ENCODE measurements around the gene RNF227.

DNA sequence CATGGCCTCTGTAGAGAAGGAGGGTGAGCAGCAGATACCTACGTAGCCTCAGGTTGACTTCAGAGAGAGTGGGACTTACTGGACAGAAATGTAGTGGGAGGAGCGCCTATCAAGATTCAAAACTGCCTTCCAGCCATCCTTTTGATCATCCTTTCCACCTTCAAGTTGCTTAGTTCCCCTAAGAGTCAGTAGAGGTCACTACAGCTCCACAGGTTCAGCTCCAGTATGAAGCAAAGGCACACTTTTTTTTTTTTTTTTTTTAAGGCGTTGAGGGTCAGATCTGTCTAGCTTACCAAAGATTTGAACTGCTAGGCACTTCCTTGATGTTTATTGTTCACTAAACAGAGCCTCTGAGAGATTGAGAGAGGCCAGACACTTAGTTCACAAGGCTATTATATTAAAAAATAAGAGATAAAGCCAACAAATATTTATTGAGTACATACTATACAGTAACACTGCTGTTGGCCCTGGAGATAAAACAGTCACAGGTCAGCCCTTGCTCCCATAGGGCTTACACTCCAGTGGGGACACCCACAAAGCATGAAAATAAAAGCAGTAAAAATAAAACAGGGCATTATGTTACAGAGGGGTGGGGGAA is 3.1 kb downstream of the RNF227 start:
- TF ChIP-seq, protein P1, sequence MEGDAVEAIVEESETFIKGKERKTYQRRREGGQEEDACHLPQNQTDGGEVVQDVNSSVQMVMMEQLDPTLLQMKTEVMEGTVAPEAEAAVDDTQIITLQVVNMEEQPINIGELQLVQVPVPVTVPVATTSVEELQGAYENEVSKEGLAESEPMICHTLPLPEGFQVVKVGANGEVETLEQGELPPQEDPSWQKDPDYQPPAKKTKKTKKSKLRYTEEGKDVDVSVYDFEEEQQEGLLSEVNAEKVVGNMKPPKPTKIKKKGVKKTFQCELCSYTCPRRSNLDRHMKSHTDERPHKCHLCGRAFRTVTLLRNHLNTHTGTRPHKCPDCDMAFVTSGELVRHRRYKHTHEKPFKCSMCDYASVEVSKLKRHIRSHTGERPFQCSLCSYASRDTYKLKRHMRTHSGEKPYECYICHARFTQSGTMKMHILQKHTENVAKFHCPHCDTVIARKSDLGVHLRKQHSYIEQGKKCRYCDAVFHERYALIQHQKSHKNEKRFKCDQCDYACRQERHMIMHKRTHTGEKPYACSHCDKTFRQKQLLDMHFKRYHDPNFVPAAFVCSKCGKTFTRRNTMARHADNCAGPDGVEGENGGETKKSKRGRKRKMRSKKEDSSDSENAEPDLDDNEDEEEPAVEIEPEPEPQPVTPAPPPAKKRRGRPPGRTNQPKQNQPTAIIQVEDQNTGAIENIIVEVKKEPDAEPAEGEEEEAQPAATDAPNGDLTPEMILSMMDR (IDR thresholded peaks at IDR 0.05): peak; percentile 75
- TF ChIP-seq EZH2phosphoT487 (IDR thresholded peaks at IDR 0.05): no peak

Measured in neural progenitor cell (in vitro differentiated cells).